T-helper 22 cell (primary cell): Measurements from ENCODE around the gene FAM174B.

ENCODE experiments used
- DNase-seq: peaks from one replicate; pipeline ENCODE4 v3.0.0-alpha.2; 2020; ENCODE audit warnings: low read depth

Gene FAM174B

DNA sequence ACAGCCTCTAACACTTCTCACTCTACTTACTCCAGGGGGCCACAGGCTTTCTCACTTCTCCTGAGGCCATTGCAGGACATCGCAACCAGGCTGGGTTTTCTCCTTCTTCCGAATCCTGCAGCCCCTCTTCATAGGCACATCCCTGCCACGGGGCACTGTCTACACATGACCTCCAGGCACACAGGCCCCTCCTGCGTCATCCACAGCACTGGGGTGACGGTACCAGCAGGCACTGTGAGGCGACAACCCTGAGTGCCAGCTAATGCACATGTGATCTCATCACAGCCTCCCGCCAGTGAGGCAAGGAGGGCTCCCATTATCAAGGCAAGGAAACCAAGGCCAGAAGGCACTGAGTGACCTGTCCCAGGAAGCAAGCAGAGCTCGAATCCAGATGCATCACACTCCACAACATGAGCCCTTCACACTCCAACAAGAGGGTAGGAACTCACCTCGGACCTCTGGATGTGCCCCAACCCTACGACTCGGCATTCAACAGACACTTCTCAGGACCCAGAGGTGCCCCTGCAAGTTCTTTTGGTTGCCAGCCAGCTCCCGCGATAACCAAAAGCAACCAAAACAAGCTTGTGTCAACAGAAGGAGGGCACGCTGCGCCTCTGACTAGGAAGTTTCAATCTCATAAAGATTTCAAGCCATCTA, 16.7 kb downstream of the FAM174B start:
- DNase-seq, result no peak

DNA sequence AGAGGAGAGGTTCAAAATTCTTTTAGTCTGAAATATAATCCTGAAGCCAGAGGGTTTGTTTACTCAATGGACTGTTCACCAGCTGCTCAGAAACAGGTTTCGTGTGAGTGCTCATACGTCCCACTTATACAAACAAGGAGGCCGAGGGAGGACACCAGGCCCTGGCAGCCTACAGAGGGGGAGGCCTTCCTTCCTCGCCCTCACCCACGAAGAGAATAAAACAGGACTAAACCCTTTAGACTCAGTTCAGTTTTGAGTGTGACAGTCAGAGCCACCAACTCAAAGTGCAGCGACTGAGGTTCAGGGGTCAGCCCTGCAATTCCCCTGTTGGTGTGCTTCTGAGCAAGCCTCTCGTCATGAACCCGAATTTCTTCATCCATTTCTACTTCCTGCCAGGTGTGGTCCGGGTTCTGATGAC, 17.3 kb downstream of the FAM174B start:
- no peak for DNase-seq

DNA sequence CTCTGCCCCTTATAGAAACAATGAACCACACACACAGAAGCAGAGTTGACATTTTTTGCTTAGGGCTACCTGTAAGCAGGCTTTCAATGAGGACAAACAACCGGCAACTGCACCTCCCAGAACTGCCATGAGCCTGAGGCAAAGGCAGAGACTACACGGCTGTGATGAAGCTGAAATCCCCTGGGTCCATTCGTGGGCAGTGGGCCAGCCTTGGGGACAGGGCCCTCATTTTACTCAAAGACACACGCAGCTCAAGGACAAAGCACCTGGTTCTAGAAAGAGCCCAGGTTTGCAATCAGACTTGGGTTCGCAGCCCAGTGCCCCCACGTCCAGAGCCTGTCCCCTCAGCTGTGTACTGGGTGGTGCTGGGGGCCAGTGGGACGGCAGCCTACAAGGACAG, 17.9 kb downstream of the FAM174B start:
- DNase-seq, result no peak

DNA sequence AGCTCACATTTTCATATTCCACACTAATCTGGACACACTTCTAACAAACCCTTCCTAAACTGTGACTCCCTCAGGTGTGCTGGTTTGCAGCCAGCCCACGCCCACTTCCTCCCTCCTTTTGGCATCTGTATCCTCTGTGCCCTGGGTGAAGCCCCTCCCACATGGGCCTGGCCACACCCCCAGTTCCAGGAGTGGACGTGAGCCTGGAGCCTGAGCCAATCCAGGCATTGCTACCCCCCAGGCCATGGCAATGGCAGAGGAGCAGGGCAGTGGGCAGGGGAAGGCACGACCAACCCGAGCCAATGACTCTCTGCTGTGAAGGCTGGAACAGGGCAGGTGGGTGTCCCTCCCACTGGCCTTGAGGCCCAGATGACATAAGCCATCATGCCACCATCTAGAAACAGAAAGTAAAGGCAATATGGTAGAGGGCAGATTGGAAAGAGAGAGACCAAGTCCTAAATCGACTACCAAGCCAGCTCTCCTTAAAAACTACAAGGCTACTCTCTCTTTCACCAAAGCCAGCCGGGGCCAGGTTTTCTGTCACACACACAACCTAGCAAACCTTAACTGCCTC, 18.6 kb downstream of the FAM174B start:
- DNase-seq, result no peak

DNA sequence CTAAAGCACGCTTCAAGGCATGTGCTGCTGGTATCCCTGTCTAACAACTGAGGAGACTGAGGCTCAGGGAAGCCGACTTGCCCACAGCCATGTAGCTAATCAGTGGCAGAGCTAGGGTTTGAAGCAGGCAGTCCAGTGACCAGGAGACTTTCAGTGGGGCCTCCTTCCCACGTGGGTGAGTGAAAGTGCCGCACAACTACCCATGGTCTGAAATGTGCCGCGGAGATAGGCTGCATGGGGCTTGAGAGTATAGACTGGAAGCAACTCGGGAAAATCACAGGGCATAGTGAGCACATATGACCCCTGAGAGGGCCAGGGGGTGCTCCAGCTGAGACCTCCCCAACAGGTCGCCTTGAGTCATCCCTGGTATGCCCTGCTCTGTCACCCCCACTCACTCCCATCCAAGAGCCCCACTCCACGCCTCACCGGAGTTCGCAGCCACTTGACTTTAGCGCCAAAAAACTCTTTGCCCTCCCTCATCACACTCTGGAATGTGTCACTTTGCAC, 19.1 kb downstream of the FAM174B start:
- no peak for DNase-seq

DNA sequence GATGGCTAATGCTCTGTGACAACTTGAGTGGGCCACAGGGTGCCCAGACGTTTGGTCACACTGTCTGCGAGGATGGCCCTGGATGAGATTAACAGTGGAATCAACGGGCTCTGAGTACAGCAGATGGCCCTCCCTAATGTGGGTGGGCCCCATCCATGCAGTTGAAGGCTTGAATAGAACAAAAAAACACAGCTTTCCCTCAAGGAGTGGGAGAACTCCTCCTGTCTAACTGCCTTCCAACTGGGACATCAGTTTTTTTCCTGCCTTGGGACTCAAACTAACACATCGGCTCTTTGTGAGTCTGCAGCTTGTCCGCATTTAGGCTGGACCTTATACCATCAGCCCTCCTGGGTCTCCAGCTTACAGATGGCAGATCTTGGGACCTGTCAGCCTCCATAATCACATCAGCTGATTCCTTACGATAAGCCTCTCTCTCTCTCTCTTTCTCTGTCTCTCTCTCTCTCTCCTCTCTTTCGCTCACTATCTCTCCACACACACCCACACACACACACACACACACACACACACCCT, 20.8 kb downstream of the FAM174B start:
- DNase-seq, result no peak

DNA sequence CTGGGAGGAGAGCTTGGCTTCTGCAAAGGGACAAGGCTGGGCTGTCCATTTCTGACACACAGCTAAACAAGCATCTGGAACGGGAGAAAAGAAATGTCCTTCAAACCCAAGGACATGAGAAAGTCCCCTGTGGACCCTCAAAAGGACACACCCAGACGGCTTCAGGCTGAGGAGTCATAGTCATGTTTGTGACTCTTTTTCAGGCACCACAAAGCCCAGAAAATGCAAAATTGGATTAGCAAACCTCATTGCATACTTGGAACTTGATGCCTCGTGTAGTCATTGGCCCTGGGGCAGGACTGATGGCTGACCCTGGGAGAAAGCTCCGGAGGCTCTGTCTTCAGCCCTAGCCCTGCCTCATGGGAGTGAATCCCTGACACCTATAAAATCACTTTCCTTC, 21.5 kb downstream of the FAM174B start:
- DNase-seq, result no peak

DNA sequence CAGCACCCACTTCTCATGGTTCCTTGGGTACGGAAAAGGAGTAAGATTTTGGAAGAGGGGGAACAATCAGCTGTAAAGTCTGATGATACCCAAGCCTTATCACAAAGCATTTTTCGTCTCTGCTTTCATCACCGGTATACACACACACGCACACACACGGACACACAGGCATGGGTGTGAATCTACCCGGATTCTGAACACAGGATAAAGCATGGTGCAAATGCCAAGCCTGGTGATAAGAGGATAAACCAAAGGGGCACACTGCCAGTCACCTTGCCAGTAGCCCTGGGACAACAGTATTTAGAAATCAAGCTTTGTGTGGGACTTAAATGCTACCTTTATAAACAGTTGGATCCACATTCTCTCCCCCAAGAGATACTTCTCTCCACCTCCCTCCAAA, 22.2 kb downstream of the FAM174B start:
- DNase-seq, result no peak

DNA sequence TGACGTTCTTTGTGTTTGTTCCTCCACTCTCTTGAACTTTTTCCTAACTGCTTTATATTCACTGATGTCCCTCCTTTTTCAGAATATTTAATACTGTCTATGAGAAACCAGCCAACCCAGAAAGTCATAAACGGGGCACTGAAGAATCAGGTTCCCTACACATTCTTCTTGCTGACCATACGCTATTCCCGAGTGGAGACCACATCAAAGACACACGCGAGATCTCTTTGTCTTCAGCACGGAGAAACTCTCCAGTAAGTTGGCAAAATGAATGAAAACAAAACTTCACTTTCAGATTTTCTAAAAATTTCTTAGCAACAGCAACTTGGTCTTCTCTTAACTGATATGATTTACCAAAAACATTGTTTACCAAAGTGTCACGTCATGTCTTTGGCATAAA, 22.6 kb downstream of the FAM174B start:
- DNase-seq, result no peak

DNA sequence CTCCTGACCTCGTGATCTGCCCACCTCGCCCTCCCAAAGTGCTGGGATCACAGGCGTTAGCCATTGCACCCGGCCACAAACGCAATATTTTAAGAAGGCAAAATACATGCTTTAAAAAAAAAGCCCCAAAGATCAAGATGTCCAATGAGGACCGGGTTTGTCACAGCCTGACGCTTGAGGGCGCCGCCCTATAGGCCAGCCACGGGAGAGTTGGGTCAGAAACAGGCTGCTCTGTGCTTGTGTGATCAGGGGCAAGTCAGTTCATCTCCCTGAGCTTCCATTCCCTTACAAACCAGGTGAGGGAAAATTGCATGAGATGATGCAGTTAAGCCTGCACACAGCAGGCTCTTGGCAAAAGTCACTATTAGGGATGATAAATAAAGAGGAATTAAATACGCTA, 23.9 kb downstream of the FAM174B start:
- no peak for DNase-seq

DNA sequence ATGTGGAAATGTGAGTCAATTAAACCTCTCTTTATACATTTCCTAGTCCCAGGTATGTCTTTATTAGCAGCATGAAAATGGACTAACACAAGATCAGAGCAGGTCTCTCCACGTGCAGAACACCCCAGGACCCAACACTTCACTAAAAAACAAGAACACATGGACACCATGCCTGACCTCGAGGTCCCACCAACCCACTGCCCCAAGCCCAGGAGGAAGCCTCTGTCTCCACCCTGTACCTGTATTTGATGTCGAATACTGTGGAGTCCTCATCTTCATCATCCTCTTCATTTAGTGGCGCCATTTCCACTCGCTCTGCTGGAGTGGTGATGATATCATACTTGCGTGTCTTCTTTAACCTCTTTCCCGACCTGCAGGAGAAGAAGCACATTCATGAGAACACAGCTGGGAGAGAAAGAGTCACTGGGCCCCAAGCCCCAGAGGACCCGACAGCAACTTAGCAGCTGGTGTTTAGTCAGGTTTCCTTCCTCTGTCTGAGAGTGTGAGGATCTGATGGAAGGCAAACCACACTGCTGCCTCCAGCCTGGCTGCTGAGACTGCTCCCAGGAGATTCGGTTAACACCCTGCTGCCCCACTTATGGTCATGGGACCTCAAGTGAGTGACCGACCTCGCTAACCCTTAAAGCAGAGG, 25.5 kb downstream of the FAM174B start:
- no peak for DNase-seq

DNA sequence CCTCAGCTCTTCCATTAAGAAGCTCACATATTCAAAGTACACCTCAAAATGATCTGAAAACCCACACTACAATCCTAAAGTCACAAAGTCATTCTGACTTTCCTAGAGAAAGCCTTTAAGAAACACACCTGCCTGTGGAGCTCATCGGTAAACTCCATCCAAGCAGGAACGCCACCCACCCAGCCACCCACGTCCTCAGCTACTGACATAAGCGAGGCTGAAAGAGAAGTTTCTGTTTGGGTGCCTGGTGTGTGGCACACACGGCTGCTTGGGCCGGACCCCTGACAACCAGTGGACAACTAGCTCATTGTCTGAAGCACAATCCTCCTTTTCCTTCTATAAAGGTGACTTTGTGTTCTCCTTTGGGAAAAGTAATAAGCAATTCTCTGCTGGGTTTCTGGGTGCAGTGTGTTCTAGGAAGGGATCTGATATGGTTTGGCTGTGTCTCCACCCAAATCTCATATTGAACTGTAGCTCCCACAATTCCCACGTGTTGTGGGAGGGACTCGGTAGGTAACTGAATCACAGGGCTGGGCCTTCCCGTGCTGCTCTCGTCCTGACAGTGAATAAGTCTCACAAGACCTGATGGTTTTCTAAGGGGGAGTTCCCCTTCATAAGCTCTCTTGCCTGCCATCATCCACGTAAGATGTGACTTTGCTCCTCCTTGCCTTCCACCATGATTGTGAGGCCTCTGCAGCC, 26.1 kb downstream of the FAM174B start:
- no peak for DNase-seq

DNA sequence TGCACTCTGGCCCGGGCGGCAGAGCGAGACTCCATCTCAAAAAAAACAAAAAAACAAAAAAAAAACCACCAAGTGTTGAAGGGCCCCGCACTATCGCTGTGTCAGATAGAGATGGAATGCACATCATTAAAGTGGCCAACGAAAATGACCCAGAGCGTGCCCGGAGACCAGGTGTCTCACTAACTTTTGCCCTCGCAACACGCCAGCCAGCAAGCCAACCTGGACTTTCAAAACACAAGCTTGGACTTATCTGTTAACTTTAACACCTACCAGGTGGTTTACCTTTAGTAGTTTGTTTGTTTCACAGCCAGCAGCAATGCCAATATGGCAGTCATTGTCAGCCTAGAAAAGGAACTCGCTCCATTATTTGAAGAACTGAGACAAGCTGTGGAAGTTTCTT, 28.6 kb downstream of the FAM174B start:
- no peak for DNase-seq

DNA sequence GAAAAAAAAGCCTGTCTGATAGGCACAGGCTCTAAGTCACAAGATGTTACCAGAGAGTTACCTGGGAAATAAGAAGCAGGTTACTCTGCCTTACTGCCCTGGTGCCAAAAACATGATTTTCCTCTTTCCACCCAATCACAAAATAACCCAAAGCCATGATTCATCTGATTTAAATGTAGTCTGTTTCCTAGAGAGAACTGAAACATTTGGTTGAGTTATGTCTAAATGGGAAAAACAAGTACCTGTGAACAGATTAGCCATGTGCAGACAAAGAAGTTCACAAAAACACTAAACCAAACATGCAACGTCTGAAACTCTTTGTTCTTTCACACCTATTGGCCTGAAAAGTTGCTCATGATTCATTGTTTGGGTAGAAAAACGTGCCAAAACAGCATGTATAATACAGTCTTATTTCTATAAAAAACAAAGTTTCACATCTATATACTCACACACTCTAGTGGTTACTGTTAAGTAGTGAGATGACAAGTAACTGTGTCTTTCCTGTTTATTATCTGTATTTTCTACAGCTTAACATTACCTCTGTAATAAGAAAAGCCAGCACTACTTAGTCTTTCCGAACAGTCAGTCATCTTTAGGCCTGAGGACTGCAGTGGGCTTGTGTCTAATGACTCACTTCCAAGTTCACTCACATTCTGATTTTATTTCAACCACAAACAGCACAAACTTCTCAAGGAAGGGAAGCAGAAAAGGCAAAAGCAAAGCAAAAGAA, 30.2 kb downstream of the FAM174B start:
- DNase-seq, result no peak

DNA sequence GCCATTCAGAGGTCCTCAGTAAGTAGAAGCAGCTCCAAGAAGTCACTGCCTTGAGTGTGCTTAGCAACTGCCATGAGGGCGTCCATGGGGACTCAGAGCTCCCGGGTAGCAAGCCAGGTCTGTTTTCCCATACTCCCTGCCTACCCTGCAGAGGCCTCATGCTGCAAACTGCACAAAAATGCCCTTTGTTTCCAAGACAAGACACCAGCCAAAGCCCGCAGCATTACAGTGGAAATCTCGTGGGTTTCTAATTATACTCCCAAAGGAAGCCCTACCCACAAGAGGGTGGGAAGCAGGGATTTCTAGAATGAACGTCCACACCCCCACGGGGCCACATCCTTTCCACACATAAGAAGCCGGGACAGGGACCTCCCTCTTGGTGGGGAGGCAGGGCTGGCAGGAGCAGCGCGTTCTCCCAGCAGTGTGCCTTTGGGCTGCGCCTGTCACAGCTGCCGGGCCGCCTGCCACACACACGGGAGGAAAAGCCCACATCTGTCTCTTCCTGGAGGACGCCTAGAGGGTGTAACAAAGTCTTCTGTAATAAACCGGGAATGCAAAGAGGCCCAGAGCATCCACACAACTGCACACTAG, 31.1 kb downstream of the FAM174B start:
- DNase-seq, result no peak

DNA sequence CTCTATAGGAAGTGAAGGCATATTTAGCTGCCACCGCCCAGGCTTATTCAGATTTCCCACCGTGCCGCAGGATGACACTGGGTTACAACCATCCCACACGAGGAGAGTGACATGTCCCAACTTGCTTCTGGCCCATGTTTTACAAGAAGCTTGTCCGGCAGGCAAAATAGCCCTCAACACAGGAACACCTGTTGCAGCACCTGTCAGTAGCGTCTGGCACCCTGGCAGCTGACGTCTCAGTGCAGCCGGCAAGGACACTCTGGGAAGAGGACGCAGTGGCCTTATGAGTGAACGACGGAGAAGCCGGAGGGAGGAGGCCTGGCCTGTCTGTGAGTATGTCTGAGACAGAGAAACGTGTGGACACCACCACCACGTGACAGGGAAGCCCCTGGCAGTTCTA, 32.1 kb downstream of the FAM174B start:
- no peak for DNase-seq

DNA sequence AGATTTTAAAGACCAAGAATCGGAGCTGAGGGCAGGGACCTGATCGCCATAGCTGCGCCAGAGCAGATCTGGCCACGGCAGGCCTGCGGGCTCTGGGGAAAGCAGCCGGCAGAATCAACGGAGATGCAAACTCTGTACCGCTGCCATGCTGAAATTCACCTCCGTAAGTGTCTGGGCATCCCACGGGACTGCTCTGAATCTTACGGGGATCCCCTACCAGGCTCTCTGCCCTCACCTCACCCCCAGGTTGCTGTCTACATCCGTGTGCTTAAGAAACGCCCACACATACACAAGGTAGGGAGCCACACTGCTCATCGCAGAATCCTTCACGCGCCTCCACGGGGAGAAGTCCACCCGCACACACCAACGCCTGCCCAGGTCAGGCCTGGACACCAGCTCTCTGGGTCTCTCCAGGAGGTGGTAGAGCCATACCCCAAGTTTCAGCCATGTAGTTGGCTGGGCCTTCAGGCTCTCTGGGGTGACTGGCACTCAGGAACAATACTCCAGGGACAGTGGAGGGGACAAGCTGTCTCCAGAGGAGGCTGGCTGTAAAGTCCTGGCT, 33.5 kb downstream of the FAM174B start:
- DNase-seq, result no peak

DNA sequence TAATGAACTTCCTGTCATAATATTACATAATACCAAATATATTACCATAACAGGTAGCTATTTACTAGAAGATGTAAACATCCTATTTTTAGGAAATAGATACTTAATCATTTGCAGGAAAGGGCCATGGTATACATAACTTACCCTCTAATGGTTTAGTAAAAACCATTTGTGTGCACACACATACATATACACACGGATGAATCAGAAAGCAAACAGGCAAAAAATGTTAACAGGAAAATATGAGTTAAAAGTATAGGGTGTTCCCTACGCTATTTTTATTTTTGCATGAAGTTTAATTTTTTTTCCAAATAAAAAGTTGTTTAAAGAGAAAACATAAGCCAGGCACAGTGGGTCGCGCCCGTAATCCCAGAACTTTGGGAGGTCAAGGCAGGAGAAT, 34.6 kb downstream of the FAM174B start:
- no peak for DNase-seq

DNA sequence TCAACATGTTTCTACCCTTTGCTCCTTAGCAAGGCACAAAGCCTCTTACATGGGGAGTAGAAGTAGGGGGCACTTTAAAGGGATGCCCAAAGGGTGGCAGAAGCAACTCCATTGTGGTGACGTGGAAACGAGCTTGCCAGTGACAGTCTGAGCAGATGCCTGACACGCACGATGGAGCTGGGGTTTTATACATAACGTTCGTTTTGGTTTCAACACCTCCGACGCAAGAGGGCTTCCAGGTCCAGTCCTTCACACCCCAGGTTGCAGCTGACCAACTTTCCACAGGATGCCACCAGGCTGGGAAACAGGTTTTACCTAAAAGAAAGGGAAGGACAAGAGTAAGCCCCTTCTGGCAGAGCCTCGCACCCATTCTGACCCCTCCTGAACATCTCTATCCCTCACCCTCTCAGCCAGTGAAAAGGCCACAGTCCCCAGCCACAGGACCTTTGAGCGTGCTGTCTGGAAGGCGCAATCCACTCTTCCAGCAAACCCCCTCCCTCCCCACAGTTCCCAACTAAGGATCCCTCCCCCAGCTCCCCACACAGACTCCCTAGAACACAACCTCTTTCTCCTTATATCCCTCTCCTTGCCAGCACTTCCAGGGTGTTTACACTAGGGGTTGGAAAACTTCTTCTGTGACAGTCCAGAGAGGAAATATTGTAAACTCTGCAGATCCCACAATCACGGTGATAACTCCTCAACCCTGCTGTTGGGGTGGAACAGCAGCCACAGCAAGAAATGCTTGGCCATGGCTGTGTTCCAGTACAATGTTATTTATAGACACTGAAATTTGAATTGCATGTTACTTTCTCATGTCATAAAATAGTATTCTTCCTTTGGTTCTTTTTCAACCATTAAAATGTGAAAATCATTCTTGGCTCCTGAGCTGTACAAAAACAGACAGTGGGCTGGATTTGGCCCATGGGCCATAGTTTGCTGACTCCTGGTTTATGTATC, 36.2 kb downstream of the FAM174B start:
- DNase-seq, result no peak
